ENCODE measurements around the gene MYO15B. TPM values are rescaled to one million over a fixed set of nuclear protein-coding genes. Genes with fewer than 3 reads are reported as not detected.

Gene MYO15B
- total RNA-seq, 1 experiment from 2014 or later, result 58.4 TPM

- Mint-ChIP-seq H3K27me3 (ENCODE audit: unreplicated experiment) (no peaks in the 10 kb centered on the region), H3K4me1 (ENCODE audit: low read depth, unreplicated experiment) (peaks cover 13% of the 10 kb centered on the region), H3K36me3 (ENCODE audit: insufficient read depth, unreplicated experiment) (peaks cover 51% of the 10 kb centered on the region), H3K27ac (ENCODE audit: unreplicated experiment) (peak overlapping the region; percentile 15), H3K4me3 (ENCODE audit: low read depth, unreplicated experiment) (no peak overlapping the region), H3K9me3 (ENCODE audit: low read depth, unreplicated experiment) (no peaks in the 10 kb centered on the region)
- CTCF ChIA-PET, result interaction anchor here (0.9 kb wide), 1 partner anchor 19 kb away, joined by 3 read pairs; no protein-coding TSS in a partner anchor
- DNase-seq, result no peak
- TF ChIP-seq CTCF (IDR thresholded peaks at IDR 0.05; ENCODE audit: unreplicated experiment), result no peak
- intact Hi-C loops (cut with micrococcal nuclease; ENCODE audit: unreplicated experiment), result no loop called here
- no TSS peak for BruUV-seq (replicated peaks)
Measured at GRCh38 chr17:75557852-75558665, 29.5 kb upstream of the MYO15B start.

GRCh38 chr17:75558666-75559530 is 28.7 kb upstream of the MYO15B start:
- CTCF ChIA-PET, result interaction anchor here (0.7 kb wide), 1 partner anchor 10 kb away, joined by 3 read pairs; no protein-coding TSS in a partner anchor
- peaks cover 13% of the 10 kb centered on the region for H3K4me1 Mint-ChIP-seq (ENCODE audit: low read depth, unreplicated experiment)
- BruUV-seq (replicated peaks), result no TSS peak

GRCh38 chr17:75559958-75560533 is 27.6 kb upstream of the MYO15B start:
- CTCF ChIA-PET, result no interaction called here
- BruUV-seq (replicated peaks), result no TSS peak
- no peak for TF ChIP-seq CTCF (IDR thresholded peaks at IDR 0.05; ENCODE audit: unreplicated experiment)
- intact Hi-C loops (cut with micrococcal nuclease; ENCODE audit: unreplicated experiment), result no loop called here
- Mint-ChIP-seq H3K9me3 (ENCODE audit: low read depth, unreplicated experiment) (no peaks in the 10 kb centered on the region), H3K36me3 (ENCODE audit: insufficient read depth, unreplicated experiment) (peaks cover 62% of the 10 kb centered on the region), H3K27me3 (ENCODE audit: unreplicated experiment) (no peaks in the 10 kb centered on the region), H3K27ac (ENCODE audit: unreplicated experiment) (no peak overlapping the region), H3K4me1 (ENCODE audit: low read depth, unreplicated experiment) (peaks cover 13% of the 10 kb centered on the region), H3K4me3 (ENCODE audit: low read depth, unreplicated experiment) (no peak overlapping the region)
- no peak for DNase-seq

More at GRCh38 chr17:75558666-75559530, 28.7 kb upstream of the MYO15B start:
- DNase-seq, result no peak
- intact Hi-C loops (cut with micrococcal nuclease; ENCODE audit: unreplicated experiment), result no loop called here
- H3K4me3 Mint-ChIP-seq (ENCODE audit: low read depth, unreplicated experiment), result no peak overlapping the region
- no peak overlapping the region for H3K27ac Mint-ChIP-seq (ENCODE audit: unreplicated experiment)
- no peaks in the 10 kb centered on the region for H3K9me3 Mint-ChIP-seq (ENCODE audit: low read depth, unreplicated experiment)
- no peak for TF ChIP-seq CTCF (IDR thresholded peaks at IDR 0.05; ENCODE audit: unreplicated experiment)
- H3K27me3 Mint-ChIP-seq (ENCODE audit: unreplicated experiment), result no peaks in the 10 kb centered on the region
- H3K36me3 Mint-ChIP-seq (ENCODE audit: insufficient read depth, unreplicated experiment), result peaks cover 51% of the 10 kb centered on the region

- Mint-ChIP-seq H3K4me1 (ENCODE audit: low read depth, unreplicated experiment) (peaks cover 13% of the 10 kb centered on the region), H3K4me3 (ENCODE audit: low read depth, unreplicated experiment) (no peak overlapping the region), H3K27me3 (ENCODE audit: unreplicated experiment) (no peaks in the 10 kb centered on the region), H3K9me3 (ENCODE audit: low read depth, unreplicated experiment) (no peaks in the 10 kb centered on the region), H3K27ac (ENCODE audit: unreplicated experiment) (no peak overlapping the region), H3K36me3 (ENCODE audit: insufficient read depth, unreplicated experiment) (peaks cover 67% of the 10 kb centered on the region)
- intact Hi-C loops (cut with micrococcal nuclease; ENCODE audit: unreplicated experiment), result no loop called here
- no peak for DNase-seq
- CTCF ChIA-PET, result no interaction called here
- BruUV-seq (replicated peaks), result no TSS peak
- no peak for TF ChIP-seq CTCF (IDR thresholded peaks at IDR 0.05; ENCODE audit: unreplicated experiment)
Measured at GRCh38 chr17:75561927-75562603, 25.5 kb upstream of the MYO15B start.

Data from Calu3 (cell line).